Chondrocyte (in vitro differentiated cells): ENCODE results near the gene TRIP12. TPM values are rescaled to one million over a fixed set of nuclear protein-coding genes. Genes with fewer than 3 reads are reported as not detected.
"Not testable (repeated sequence)": the region's sequence is repeated elsewhere in the genome, so short reads cannot be mapped to it uniquely, and the experiment has no call there.

ENCODE experiments used
- DNase-seq: peaks from one replicate; pipeline ENCODE4 v3.0.0; 2021; ENCODE audit warnings: mixed read lengths, low spot score
- H3K27ac Mint-ChIP-seq: one replicate; pipeline ENCODE4 v1.8.0; 2021; ENCODE audit warnings: mild to moderate bottlenecking, moderate library complexity, mixed read lengths; ENCODE audit not compliant: unreplicated experiment
- H3K27me3 Mint-ChIP-seq: 2 replicates; pipeline ENCODE4 v1.8.0; 2021; ENCODE audit warnings: low read depth, mixed read lengths
- H3K36me3 Mint-ChIP-seq: 2 replicates; pipeline ENCODE4 v1.8.0; 2021; ENCODE audit warnings: low read depth, mixed read lengths
- H3K4me1 Mint-ChIP-seq: 2 replicates; pipeline ENCODE4 v1.8.0; 2021; ENCODE audit warnings: low read depth, mild to moderate bottlenecking, mixed read lengths
- H3K4me3 Mint-ChIP-seq: one replicate; pipeline ENCODE4 v1.8.0; 2021; ENCODE audit warnings: mild to moderate bottlenecking, moderate library complexity, mixed read lengths; ENCODE audit not compliant: unreplicated experiment
- H3K9me3 Mint-ChIP-seq: 2 replicates; pipeline ENCODE4 v1.8.0; 2021; ENCODE audit warnings: low read depth, mixed read lengths
- total RNA-seq: library from RNA; stranded (reverse); gene quantifications from 3 replicates; pipeline ENCODE4 v1.2.1, GENCODE V29; 2021
- TF ChIP-seq, protein P1 (sequence below): fragments of 200-600 bp; sonication (generic); IDR thresholded peaks from 2 replicates; pipeline ENCODE4 v1.5.0; 2021; ENCODE audit warnings: antibody characterized with exemption, mild to moderate bottlenecking, moderate library complexity

TRIP12 gene
- total RNA-seq, 1 donor from 2014 or later: 223 TPM

GRCh38 chr2:229856413-229856812 is 65.4 kb downstream of the TRIP12 start:
- Mint-ChIP-seq H3K9me3 (no peaks in the 10 kb centered on the region), H3K4me1 (peaks cover 22% of the 10 kb centered on the region), H3K4me3 (no peak overlapping the region), H3K36me3 (peaks cover 23% of the 10 kb centered on the region), H3K27ac (no peak overlapping the region), H3K27me3 (no peaks in the 10 kb centered on the region)
- no peak for DNase-seq
- TF ChIP-seq, protein P1, sequence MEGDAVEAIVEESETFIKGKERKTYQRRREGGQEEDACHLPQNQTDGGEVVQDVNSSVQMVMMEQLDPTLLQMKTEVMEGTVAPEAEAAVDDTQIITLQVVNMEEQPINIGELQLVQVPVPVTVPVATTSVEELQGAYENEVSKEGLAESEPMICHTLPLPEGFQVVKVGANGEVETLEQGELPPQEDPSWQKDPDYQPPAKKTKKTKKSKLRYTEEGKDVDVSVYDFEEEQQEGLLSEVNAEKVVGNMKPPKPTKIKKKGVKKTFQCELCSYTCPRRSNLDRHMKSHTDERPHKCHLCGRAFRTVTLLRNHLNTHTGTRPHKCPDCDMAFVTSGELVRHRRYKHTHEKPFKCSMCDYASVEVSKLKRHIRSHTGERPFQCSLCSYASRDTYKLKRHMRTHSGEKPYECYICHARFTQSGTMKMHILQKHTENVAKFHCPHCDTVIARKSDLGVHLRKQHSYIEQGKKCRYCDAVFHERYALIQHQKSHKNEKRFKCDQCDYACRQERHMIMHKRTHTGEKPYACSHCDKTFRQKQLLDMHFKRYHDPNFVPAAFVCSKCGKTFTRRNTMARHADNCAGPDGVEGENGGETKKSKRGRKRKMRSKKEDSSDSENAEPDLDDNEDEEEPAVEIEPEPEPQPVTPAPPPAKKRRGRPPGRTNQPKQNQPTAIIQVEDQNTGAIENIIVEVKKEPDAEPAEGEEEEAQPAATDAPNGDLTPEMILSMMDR: no peak

- TF ChIP-seq, protein P1: no peak
- H3K36me3 Mint-ChIP-seq: peaks cover 23% of the 10 kb centered on the region
- no peaks in the 10 kb centered on the region for H3K9me3 Mint-ChIP-seq
- no peaks in the 10 kb centered on the region for H3K27me3 Mint-ChIP-seq
- peaks cover 15% of the 10 kb centered on the region for H3K4me1 Mint-ChIP-seq
- no peak overlapping the region for H3K4me3 Mint-ChIP-seq
- H3K27ac Mint-ChIP-seq: no peak overlapping the region
- no peak for DNase-seq
Observed at GRCh38 chr2:229855116-229855515, 66.7 kb downstream of the TRIP12 start.

- Mint-ChIP-seq H3K4me1 (peaks cover 28% of the 10 kb centered on the region), H3K27ac (peak overlapping the region; percentile 22), H3K27me3 (no peaks in the 10 kb centered on the region), H3K36me3 (peaks cover 15% of the 10 kb centered on the region), H3K4me3 (no peak overlapping the region), H3K9me3 (no peaks in the 10 kb centered on the region)
- TF ChIP-seq, protein P1: no peak
- no peak for DNase-seq
Observed at GRCh38 chr2:229852565-229852964, 69.2 kb downstream of the TRIP12 start.

GRCh38 chr2:229851870-229852269 is 69.9 kb downstream of the TRIP12 start:
- DNase-seq: no peak
- Mint-ChIP-seq H3K27ac (no peak overlapping the region), H3K27me3 (no peaks in the 10 kb centered on the region), H3K4me1 (peaks cover 25% of the 10 kb centered on the region), H3K9me3 (no peaks in the 10 kb centered on the region), H3K36me3 (peaks cover 15% of the 10 kb centered on the region), H3K4me3 (no peak overlapping the region)
- TF ChIP-seq, protein P1: no peak

DNA sequence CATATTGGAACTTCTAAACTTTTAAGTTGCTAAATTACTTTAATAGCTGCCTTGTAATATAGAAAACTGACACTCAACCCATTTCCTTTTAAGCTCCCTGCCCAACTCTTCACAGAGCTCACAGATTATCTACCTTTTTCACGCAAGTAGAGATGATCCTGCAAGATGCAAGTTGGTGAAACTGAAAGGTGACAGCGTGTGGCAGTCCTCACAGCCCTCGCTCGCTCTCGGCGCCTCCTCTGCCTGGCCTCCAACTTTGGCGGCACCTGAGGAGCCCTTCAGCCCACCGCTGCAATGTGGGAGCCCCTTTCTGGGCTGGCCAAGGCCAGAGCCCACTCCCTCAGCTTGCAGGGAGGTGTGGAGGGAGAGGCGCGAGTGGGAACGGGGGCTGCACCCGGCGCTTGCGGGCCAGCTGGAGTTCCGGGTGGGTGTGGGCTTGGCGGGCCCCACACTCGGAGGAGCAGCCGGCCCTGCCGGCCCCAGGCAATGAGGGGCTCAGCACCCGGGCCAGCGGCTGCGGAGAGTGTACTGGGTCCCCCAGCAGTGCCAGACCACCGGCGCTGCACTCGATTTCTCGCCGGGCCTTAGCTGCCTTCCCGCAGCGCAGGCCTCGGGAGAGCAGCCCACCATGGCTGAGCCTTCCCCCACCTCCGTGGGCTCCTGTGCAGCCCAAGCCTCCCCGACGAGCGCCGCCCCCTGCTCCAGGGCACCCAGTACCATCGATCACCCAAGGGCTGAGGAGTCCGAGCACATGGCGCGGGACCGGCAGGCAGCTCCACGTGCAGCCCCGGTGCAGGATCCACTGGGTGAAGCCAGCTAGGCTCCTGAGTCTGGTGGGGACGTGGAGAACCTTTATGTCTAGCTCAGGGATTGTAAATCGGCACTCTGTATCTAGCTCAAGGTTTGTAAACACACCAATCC is 71.2 kb downstream of the TRIP12 start:
- DNase-seq: peak; percentile 90
- not testable (repeated sequence) for H3K27ac Mint-ChIP-seq, H3K27me3 Mint-ChIP-seq, H3K9me3 Mint-ChIP-seq, H3K4me3 Mint-ChIP-seq
- Mint-ChIP-seq H3K4me1 (peaks cover 34% of the 10 kb centered on the region), H3K36me3 (peaks cover 13% of the 10 kb centered on the region)
